ENCODE measurements around the gene C16orf86. TPM values are rescaled to one million over a fixed set of nuclear protein-coding genes. Genes with fewer than 3 reads are reported as not detected.

Gene C16orf86
- total and polyA plus RNA-seq, 2 of the 8 experiments (the other 6 are each of a cell fraction or from before 2014, with no cell fraction given), result 1.4 to 2.3 TPM

- H4K91ac ChIP-seq (replicated peaks; ENCODE audit: insufficient read length, low read length), result no peak overlapping the region
- ChIA-PET CTCF (ENCODE audit: partially characterized antibody) (interaction anchor here (0.6 to 18.0 kb wide), 4 partner anchors 11 to 117 kb away, joined by 3 to 202 read pairs (median 90); partner anchors contain the start of genes ACD, C16orf86, ENKD1 and PARD6A), POLR2A (ENCODE audit: partially characterized antibody) (no interaction called here)
- peaks cover 0 to 2% of the 10 kb centered on the region in 2 experiments for H4K20me1 ChIP-seq (replicated peaks in 1 of 2; ENCODE audit: control insufficient read depth in 1 of 2, insufficient read depth in 2 of 2, low read length in 2 of 2)
- H3K36me3 ChIP-seq (ENCODE audit: control insufficient read depth in 2 of 4, insufficient read depth in 4 of 4, low read length in 3 of 4), result peaks cover 9 to 41% (median 27%) of the 10 kb centered on the region in 4 experiments
- no peaks in the 10 kb centered on the region for H3K9me3 ChIP-seq (ENCODE audit: insufficient read depth in 2 of 2, low read depth in 1 of 2, low read length in 1 of 2)
- WGBS, 2 experiments (ENCODE audit: extremely low coverage in 1 of 2, insufficient coverage in 1 of 2, insufficient read length in 1 of 2, insufficient replicate concordance in 2 of 2, low coverage in 1 of 2, low lambda C conversion rate in 2 of 2, missing lambda C conversion rate in 1 of 2), result 94% methylated on average over 12 of the region's 12 CpGs; no CpG with 5 or more reads in 1 of the 2 experiments
- no peak overlapping the region for H3K9ac ChIP-seq (replicated peaks in 1 of 4; ENCODE audit: extremely low read depth in 1 of 4, low read depth in 3 of 4, low read length in 3 of 4)
- H2AK5ac ChIP-seq (ENCODE audit: low read depth, low read length), result no peak overlapping the region
- H3K79me1 ChIP-seq (ENCODE audit: low read depth, low read length), result no peaks in the 10 kb centered on the region
- no peaks in the 10 kb centered on the region for H3K27me3 ChIP-seq (replicated peaks in 1 of 4; ENCODE audit: control insufficient read depth in 3 of 4, extremely low read depth in 1 of 4, insufficient read depth in 3 of 4, low read length in 3 of 4)
- no peaks in the 10 kb centered on the region for H3K4me1 ChIP-seq (replicated peaks in 1 of 4; ENCODE audit: control insufficient read depth in 3 of 4, insufficient read depth in 4 of 4, low read length in 3 of 4)
- H2BK12ac ChIP-seq (ENCODE audit: low read depth, low read length), result no peak overlapping the region
- no peak overlapping the region for H2BK15ac ChIP-seq (ENCODE audit: low read length)
- FAIRE-seq, result no peak
- no peak overlapping the region for H3K56ac ChIP-seq (replicated peaks; ENCODE audit: insufficient read length, low read depth, low read length)
- no peak overlapping the region for H2BK120ac ChIP-seq (replicated peaks; ENCODE audit: low read depth, low read length)
- DNase-seq (ENCODE audit: low read depth in 1 of 2, low spot score in 2 of 2), result no peak
- no peak overlapping the region for H2BK20ac ChIP-seq (ENCODE audit: low read length)
- no peak overlapping the region for H4K5ac ChIP-seq (ENCODE audit: insufficient read length, low read depth, low read length)
- H3K79me2 ChIP-seq (ENCODE audit: control insufficient read depth in 1 of 2, insufficient read depth in 2 of 2, low read length in 2 of 2), result no peaks in the 10 kb centered on the region
- no peak overlapping the region for H2BK5ac ChIP-seq (ENCODE audit: low read depth, low read length)
- H3K23ac ChIP-seq (ENCODE audit: insufficient read length), result no peak overlapping the region
- no peak overlapping the region for H3K4me2 ChIP-seq (ENCODE audit: insufficient read depth in 1 of 2, low read depth in 2 of 2, low read length in 2 of 2)
- H3K23me2 ChIP-seq (ENCODE audit: low read depth, low read length), result no peaks in the 10 kb centered on the region
- H4K8ac ChIP-seq (ENCODE audit: extremely low read depth, insufficient read depth, low read length), result no peak overlapping the region
- H3K18ac ChIP-seq (ENCODE audit: extremely low read depth, low read length), result no peak overlapping the region
- no peak overlapping the region for H3K14ac ChIP-seq (ENCODE audit: insufficient read length)
- H3K27ac ChIP-seq (ENCODE audit: low read depth, low read length), result no peak overlapping the region
- no peak overlapping the region for H2AFZ ChIP-seq (ENCODE audit: low read length)
- no peak overlapping the region for H3K4me3 ChIP-seq (ENCODE audit: extremely low read depth in 1 of 4, insufficient read depth in 2 of 4, low read depth in 3 of 4, low read length in 4 of 4)
- H3K4ac ChIP-seq (replicated peaks; ENCODE audit: insufficient read length, low read depth, low read length), result no peak overlapping the region
- TF ChIP-seq KDM1A (IDR thresholded peaks at IDR 0.05; ENCODE audit: borderline replicate concordance, low read length), result no peak
- TF ChIP-seq ZNF274 (IDR thresholded peaks at IDR 0.05; ENCODE audit: borderline replicate concordance, extremely low read depth, low read length), result no peak
- TF ChIP-seq JUN (IDR thresholded peaks at IDR 0.05; ENCODE audit: low read depth, low read length), result no peak
- TF ChIP-seq SP1 (IDR thresholded peaks at IDR 0.05; ENCODE audit: low read depth, low read length), result no peak
- no peak for TF ChIP-seq ATF2 (IDR thresholded peaks at IDR 0.05; ENCODE audit: low read length)
- no peak for TF ChIP-seq BRCA1 (IDR thresholded peaks at IDR 0.05; ENCODE audit: low read depth, low read length)
- TF ChIP-seq ATF3 (IDR thresholded peaks at IDR 0.05; ENCODE audit: insufficient read depth, low read depth, low read length), result no peak
- TF ChIP-seq PHF8 (conservative IDR thresholded peaks at IDR 0.05; ENCODE audit: low read depth, low read length), result no peak
Observed at GRCh38 chr16:67637625-67638024, 29.0 kb upstream of the C16orf86 start.

Measured in H1 (cell line).